HG03095 (cell line): ENCODE results near the gene DNAJA4.
A peak's percentile ranks its signal among the peaks of the same experiment; 100 is the strongest.

Experiments
- ATAC-seq: cut with Tn5 transposase; IDR thresholded peaks from one replicate; pipeline ENCODE4 v1.9.1; 2021; ENCODE audit warnings: moderate library complexity; ENCODE audit not compliant: unreplicated experiment

DNAJA4 gene

GRCh38 chr15:78313383-78313782, 49.0 kb downstream of the DNAJA4 start:
- no peak for ATAC-seq

- no peak for ATAC-seq
Observed at GRCh38 chr15:78314181-78314581, 49.8 kb downstream of the DNAJA4 start.

GRCh38 chr15:78315686-78316282, 51.4 kb downstream of the DNAJA4 start:
- no peak for ATAC-seq

DNA sequence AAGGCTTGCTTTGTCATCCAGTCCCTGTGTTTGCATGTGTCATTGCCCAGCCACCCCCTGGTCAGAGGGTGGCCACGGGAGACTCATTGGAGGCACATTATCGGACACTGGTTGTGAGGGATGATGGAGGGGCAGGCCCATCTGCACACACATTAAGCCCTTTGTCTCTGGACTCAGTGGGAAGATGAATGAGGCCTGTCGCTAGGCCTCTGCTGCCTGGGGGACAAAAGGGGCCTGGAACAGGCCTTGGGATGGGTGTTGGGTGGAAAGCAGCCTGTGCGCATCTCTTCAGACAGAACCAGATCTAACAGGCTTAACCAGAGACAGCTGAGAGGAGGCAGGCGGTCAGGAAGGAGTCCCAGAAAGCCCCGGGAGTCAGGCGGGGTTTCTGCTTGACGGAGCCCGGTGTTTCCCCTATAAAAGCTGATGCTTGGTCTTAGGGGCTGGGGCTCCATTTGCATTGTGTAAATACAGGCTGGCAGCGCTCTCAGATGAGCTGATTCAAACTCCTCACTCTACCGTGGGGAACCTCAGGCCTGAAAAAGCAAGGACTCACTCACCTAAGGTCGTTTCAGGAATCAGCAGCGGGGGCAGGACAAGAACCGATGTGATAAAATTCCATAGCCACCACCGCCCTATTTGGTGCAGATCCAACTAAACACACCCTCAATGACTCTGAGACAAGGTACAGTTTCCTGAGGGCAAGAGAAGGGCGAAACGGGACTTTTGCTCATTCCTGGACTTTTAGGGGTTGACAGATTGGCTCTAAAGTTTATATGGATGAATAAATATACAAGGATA, 52.1 kb downstream of the DNAJA4 start:
- ATAC-seq: peak; percentile 78

- no peak for ATAC-seq
Observed at GRCh38 chr15:78317145-78317836, 52.9 kb downstream of the DNAJA4 start.

DNA sequence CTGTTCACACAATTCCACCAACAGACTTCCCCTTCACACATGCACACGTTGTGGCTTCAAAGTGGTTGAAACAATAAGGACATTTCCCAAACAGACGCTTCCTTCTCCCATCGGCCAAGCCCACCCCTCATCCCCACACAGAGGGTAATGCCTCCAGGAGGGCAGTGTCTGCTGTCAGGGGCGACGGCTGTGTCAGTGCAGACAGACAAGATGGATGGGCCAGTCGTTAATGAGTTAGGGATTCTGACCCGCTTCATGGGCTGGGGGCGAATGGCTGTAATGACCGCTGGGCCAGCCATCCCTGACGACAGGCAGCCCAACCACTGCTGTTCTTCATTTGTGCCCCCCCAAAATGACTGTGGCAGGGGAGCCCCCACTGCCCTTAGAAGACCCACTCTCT, 55.2 kb downstream of the DNAJA4 start:
- ATAC-seq: no peak

DNA sequence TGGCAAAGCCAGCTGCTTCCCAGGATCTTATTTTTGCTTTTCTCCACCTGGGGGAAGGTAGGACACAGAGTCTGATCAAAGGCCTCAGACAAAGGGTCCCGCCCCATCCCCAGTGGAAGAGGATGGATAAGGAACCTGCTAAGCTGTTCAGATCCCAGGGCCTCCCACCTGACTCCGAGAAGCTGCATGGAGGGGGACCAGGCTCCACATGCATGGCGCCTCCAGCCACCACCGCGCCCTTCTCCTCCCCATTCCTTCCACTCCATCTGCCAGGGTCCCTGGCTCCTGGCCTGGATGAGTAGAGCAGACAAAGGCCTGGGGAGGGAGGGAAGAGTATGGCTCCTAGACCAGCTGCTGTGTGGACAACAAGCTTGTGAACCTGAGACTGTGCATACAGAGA, 55.8 kb downstream of the DNAJA4 start:
- ATAC-seq: no peak

- ATAC-seq: no peak
Observed at GRCh38 chr15:78321041-78321570, 56.7 kb downstream of the DNAJA4 start.

DNA sequence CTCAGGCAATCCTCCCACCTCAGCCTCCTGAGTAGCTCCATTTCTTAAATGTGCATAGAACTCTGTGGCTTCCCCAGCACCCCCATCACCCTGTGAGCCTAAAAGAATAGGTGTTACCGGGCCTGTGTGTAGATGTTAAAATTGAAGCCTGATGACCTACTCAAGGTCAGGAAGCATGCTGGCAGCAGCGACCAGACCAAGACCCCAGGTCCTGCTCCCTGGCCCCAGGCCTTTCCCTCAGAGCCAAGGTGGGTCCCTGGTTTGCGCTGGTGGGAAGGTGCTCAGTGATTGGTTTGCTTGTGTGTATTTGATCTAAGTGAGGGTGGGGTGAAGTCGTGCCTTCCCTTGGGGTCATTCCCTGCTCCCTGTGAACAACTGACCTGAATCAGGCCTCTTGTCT, 57.4 kb downstream of the DNAJA4 start:
- ATAC-seq: no peak

- no peak for ATAC-seq
Observed at GRCh38 chr15:78322243-78322642, 57.9 kb downstream of the DNAJA4 start.

DNA sequence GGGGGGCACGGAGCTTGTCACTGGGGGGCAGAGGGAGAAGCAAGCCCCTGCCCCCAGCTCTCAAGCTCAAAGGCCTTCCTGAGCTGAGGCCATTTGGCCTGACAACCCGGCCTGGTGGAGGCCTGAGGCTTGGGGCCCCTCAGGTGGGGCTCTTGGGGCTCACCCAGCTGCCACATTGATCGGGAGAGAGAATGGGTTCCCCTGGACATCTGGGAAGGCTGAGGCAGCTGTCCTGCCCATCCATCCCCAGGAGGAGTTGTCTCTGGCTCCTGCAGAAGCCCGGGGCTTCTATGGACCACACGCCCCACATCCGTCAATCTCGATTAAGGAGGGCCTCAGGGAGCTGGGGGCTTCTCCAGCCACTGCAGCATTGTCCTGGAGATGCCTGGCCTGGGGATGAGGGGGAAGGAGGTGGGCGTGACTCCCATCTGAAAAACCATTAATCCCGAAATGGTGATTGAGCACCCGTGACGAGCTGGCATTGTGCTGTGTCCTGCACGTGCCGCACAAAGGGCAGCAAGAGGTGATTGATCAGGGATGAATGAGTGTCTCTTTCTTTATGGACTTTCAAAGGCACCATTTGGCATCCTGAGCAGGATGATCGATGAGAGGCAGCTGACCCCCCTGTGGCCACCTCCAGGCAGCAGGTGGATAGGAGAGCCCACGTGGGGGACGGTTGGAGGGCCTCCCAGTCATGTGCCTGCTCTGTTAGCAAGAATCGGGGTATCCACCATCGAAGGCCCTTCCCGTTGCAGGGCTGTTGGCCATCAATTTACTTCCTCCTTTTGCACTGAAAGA, 58.6 kb downstream of the DNAJA4 start:
- ATAC-seq: no peak

- no peak for ATAC-seq
Observed at GRCh38 chr15:78323693-78324092, 59.3 kb downstream of the DNAJA4 start.

- no peak for ATAC-seq
Observed at GRCh38 chr15:78324144-78324543, 59.8 kb downstream of the DNAJA4 start.

- no peak for ATAC-seq
Observed at GRCh38 chr15:78325092-78325843, 60.9 kb downstream of the DNAJA4 start.

GRCh38 chr15:78327466-78327865, 63.1 kb downstream of the DNAJA4 start:
- no peak for ATAC-seq

DNA sequence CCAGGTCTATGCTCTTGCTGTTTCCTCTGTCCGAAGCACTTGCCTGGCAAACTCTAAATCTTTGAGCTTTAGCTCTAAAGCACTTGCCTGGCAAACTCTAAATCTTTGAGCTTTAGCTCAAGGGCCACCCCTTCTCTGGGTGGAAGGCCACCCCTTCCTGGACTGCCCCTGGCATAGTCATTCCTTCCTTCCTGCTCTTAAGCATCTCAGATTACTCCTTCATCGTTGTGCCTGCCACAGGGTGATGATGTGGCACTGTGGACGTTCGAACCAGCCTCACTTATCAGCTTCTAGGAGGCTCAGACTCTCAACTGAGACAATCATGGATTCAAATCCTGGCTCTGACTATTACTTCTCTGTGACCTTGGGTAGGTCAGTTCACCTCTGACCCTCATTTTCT, 65.3 kb downstream of the DNAJA4 start:
- ATAC-seq: no peak
